WI38 (cell line): Measurements from ENCODE around the gene TLCD3B.

ENCODE experiments used
- H3K4me3 ChIP-seq: 2 replicates; pipeline ENCODE4 v1.5.1; 2011; ENCODE audit warnings: low read depth, mild to moderate bottlenecking, control low read depth, low read length
- CTCF ChIP-seq: IDR thresholded peaks from 2 replicates; pipeline ENCODE4 v1.5.1; 2012; ENCODE audit warnings: low read depth, mild to moderate bottlenecking, control low read depth, low read length

The TLCD3B gene

DNA sequence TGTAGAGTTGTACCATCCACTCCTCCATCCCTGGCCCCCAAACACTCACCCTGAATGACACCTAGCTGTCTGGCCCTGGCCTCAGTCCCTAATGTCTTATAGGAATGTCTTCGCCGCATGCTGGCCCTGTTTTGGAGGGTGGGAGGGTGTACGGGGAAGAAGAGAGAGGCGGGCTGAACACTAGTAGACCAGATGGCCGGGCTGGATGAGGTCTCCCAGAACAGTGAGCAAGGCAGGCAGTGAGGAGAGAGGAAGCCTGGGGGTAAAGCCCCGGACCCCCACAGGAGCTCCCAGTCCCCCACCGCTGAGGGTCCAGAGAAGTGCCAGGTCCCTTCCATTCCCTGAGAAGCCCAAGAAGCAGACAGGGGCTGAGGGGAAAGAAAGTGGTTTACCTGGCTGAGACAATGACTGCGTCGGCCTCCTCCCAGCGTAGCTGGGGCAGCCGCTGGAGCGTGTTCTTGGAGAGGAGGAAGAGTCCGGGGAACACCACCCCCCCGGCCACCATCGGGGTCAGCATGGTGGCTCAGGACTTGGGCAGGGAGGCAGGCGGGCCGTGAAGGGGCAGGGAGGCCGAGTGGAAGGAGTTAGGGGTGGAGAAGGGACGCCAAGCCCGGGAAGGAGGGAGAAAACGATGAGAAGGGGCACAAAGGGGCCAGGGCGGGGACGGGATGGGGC lies 923 bp downstream of the TLCD3B start:
- no peak overlapping the region for H3K4me3 ChIP-seq
- TF ChIP-seq CTCF, result no peak

DNA sequence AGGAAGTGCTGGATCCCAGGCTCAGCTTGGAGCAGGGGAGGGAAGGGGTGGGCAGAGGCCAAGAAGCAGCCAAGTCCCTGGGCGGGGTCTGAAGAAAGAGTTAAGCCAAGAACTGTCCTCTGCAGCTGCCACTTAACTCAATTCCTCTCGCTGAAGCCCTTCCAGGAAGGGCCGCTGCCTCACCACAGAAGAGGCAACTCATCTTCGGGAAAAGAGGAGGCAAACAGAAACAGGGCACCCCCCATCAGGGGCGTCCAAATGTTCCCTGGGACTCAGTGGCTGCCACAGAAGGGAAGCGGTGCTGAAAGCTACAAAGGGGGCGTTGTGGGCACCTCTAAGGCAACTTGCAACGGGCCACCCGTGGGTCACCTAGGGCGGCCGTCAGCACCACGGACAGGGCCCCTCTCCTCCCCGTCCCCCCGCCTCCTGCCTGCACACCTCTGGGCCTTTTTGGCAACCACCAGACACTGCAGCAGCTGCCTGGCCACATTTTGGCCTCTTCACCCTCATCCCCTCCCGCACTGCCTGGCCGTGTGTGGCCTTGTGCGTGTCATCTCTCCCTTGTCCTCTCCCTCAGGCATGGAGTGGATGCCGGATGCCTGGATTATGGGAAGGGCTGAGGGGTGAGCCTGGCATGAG lies 2.5 kb downstream of the TLCD3B start:
- no peak for TF ChIP-seq CTCF
- H3K4me3 ChIP-seq, result no peak overlapping the region

DNA sequence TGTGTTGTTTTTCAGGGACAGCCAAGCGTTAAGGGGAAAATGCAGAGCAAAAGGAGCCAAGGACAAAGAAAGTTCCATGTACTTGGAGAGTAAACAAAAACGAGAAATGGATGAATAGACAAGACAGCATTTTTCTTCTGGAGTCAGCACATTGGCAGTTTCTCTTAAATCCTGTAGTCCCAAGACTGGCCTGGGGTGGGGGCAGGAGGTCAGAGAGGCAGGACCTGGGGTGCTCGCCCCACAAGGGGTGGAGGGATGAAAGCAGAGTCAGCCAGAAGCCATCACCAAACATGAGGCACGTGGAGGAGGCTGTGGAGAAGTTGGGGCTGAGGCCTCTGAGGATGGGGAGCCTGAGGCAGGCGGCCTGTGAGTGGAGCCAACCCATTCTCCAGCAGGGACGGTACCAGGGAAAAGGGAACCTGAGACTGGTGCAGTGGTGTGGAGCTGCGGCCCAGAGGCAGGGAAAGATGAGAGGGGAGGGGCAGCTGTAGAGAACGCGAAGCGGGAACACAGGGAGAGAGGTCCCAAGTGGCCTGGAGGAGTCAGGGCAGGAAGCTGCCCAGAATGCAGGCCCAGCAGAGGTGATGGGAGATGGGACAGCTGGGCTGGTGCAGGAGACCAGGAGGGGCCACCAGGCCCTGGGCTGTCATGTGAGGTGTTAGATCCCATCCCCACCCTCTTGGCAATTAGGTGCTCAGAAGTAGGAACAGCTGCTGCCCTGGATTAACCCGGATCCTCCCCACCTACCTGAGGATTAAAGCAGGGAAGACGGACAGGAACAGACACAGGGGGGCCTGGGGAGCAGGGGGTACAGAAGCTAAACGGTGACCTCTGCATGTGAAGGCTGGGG lies 3.3 kb downstream of the TLCD3B start:
- no peak for TF ChIP-seq CTCF
- no peak overlapping the region for H3K4me3 ChIP-seq

GRCh38 chr16:30026449-30026848 lies 4.6 kb downstream of the TLCD3B start:
- no peak overlapping the region for H3K4me3 ChIP-seq
- no peak for TF ChIP-seq CTCF

- no peak overlapping the region for H3K4me3 ChIP-seq
- TF ChIP-seq CTCF, result no peak
Observed at GRCh38 chr16:30025574-30025973, 5.5 kb downstream of the TLCD3B start.

DNA sequence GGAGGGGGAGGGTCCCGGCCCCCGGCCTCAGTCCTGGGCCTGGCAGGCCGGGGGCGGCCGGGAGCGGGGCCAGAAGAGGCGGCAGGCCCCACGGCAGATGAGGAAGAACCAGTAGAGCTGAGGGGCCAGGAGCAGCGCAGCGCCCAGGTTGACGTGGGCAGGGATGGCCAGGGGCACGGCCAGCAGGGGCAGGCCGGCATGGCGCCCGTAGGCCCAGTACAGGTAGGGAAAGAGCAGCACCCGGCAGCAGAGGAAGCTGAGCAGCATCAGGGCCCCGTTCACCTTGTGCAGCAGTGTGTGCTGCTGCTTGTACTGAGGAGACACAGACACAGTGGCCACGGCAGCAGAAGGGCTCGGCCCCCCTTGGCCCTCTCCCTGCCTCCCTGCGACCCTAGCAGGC lies 5.9 kb downstream of the TLCD3B start:
- H3K4me3 ChIP-seq, result no peak overlapping the region
- no peak for TF ChIP-seq CTCF

DNA sequence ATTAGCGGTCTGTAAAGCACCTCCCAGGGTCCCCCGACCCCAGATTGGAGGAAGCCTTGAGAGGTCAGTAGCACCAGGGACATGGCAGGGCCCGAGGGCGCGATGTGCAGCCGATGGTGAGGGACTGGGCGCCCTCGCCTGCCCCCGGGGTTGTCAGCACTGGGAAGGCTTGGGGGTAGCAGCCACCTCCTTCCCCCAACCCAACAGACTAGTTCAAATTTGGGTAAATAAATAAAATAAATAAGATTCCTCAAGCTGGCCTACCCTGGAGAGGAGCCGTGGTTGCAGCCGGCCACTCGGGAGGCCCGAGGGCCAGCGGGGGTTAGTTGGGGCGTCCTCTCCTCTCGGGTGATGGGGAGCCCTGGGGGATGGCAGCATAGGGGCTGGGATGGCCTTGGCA lies 6.6 kb downstream of the TLCD3B start:
- H3K4me3 ChIP-seq, result no peak overlapping the region
- TF ChIP-seq CTCF, result no peak
